GM18909 (cell line): ENCODE measurements around the gene ATP5IF1.

Source experiments
- ATAC-seq: cut with Tn5 transposase; IDR thresholded peaks from one replicate; pipeline ENCODE4 v1.9.1; 2021; ENCODE audit warnings: mild to moderate bottlenecking; ENCODE audit not compliant: unreplicated experiment, poor library complexity

The ATP5IF1 gene

DNA sequence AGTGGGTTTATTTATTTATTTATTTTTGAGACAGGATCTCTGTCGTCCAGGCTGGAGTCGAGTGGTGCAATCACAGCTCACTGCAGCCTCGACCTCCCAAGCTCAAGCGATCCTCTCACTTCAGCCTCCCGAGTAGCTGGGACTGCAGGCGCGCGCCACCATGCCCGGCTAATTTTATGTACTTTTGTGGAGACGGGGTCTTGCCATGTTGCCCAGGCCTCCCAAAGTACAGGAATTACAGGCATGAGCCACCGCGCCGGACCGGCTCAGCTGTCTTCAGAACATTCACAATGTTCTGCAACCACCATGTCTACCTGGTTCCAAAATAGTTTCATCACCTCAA, 2.7 kb upstream of the ATP5IF1 start:
- no peak for ATAC-seq

DNA sequence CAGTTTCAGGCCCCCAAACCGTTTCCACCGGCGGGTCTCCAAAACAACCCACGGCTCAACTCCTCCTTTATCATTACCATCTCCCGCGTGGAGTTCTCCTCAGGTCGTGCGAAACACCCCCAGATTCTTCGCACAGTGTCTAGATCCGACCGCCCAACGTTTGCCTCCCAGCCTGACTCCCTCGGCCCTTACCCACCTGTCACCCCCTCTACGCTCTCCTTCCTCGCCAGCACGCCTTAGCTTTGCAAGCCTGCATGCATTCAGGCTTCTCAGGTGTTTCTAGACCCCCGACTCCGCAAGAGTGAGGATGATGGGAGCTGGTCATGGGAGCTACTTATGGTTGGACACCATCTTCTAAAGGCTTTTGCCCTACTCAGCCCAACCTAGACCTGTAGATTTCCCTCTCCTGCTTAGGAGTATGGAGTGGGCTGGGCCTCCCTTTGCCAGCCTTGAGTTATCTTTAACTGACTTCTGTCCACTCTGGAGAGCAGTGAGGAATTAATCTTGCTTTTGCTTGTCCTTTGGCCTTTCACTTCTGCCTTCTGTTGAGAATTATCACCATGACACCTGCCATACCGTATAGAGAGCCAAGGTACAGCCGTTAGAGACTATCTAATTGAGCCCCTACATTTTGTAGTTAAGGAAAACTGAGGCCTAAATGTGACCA, 865 bp downstream of the ATP5IF1 start:
- ATAC-seq: no peak

DNA sequence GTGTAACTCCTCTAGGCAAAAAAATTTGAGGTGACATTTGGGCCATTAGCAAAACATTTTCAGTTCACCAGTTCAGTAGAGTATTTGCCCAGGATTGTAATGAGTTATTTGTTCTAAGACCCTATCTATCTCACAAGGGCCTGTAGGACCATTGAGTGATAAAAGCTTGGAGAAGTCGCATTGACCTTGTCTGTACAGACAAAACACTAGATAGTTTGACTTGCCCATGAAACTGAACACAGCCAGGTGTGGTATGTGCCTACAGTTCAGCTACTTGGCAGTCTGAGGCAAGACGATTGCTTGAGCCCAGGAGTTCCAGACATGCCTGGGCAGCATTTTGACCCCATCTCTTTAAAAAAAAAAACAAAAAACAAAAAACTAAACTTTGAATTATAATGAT, 3.1 kb downstream of the ATP5IF1 start:
- no peak for ATAC-seq

DNA sequence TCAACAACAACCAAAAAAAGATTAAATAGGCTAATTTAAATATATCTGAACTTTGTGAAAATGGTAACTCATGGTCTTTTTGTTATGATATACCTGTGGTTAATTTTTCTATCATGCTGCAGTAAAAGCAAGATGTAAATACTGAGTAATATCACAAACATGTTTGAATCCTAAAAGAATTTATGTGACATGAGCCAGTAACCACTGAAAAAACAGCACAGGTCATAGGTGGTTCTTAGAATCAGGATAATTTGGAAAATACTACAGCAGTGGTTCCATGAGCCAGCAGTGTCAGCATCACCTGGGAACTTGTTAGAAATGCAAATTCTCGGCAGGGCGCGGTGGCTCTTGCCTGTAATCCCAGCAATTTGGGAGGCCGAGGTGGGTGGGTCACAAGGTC, 4.1 kb downstream of the ATP5IF1 start:
- no peak for ATAC-seq

DNA sequence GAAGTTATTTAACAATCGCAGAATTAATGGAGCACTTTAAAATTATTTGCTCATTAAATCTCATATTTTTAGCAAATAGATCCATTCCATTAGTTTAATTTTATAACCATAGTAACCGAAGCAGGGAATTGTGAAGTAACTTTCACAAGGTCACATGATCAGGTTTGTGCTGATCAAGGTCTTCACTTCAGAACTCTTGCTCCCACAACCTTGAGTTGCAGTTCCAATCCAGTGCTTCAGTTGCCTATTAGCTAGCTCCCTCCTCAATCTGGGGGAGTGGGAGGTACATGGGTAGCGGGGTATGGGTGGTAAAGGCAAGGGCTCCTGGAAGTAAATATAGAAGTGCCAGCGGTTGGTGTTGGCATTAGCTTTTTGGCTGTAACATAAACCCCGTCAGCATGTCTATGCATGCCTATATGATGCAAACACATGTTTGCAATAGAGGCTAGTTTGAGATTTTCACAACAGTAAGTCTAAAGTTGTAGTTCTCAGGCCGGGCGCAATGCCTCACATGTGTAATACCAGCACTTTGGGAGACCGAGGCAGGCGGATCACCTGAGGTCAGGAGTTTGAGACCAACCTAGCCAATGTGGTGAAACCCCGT, 5.8 kb downstream of the ATP5IF1 start:
- ATAC-seq: no peak

DNA sequence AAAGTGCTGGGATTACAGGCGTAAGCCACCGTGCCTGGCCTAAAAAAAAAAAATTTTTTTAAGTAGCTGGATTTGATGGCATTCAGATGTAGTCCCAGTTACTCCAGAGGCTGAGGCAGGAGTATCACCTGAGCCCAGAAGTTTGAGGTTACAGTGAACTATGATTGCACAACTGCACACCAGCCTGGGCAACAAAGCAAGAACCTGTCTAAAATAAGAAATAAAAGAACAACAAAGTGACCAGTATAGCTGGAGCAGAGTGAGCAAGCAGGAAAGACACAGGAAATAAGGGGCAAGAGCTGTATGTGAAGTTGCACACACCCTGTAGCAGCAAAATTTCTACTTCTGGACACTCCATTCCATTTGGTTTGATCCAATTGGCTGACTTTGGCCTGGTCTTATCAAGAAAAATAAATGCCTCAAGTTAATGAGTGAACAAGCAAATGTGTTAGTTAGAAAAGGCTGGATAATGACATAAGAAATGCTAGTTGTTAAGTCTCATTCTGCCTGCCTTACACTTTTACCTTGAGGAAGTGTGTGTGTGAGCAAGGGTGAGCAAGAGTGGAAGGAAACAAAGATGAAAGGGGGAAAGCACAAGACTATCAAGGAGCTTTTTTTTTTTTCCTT, 7.9 kb downstream of the ATP5IF1 start:
- no peak for ATAC-seq

DNA sequence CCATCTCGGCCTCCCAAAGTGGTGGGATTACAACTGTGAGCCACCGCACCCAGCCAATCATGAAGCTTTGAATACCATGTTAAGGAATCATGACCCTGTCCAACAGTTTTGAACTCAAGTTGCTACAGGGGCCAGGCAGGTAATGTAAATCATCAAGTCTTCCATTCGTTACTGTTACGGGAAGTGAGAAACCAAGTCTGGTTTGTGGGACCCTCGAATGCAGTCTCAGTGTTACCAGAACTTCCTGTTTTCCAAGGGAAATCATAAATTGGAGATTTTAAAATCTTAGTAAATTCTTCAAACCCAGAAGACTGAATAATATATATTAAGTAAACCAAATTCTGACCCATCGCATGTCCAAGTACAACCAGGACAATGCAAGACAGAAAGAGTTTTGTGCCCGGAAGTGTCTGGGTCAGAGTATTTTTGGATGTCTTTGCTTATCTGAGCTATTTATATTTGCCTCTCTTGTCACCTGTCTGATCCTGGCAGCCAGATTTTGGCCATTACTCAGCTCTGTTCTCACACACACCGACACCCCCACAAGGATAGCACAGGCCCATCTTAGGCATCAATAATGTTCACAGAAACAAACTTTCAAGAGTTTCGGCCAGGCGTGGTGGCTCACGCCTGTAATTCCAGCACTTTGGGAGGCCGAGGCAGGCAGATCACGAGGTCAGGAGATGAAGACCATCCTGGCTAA, 8.8 kb downstream of the ATP5IF1 start:
- ATAC-seq: no peak

DNA sequence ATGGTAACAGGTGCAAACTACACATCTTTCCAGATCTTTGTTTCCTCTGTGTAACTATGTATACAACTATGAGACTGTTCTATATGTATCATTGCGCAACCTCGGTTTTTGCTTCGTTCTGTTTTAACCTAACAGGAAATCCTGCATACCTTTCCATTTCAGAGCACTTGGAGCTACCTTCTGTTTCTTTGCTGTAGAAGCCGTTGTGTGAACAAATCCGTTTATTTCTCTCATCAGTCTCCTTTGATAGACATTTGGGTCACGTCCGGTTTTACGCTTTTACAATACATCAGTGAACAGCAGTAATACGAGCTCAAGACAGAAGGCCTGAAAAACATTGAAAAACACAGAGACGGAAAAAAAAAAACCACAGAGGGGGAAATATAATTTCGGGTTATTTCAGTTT, 10.5 kb downstream of the ATP5IF1 start:
- no peak for ATAC-seq

DNA sequence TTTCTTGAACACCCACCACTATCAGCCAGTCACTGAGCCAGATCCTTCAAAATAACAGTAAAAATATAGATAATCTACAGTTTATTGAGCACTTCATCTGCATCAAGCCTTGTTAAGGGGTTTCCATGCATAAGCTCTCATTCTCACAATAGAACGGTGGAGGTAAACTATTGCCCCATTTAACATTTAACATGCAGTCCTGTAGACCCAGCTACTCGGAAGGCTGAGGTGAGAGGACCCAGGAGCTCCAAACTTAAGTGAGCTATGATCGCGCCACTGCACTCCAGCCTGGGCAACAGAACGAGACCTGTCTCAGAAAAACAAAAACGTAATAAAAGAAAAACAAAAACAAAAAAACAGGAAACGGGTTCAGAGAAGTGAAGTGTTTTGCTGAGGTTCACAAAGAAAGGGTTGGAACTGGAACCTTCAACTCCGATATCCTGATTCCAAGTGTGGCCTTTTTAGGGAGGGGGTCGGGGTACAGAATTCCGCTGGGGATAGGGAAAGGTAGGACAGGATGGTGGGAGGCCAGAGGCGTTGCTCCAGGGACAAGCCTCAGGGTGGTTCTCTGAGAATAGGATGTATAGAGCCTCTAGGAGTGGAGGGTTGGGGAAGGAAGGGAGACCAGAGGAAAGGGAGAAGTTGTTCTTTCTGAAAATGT, 11.8 kb downstream of the ATP5IF1 start:
- no peak for ATAC-seq

DNA sequence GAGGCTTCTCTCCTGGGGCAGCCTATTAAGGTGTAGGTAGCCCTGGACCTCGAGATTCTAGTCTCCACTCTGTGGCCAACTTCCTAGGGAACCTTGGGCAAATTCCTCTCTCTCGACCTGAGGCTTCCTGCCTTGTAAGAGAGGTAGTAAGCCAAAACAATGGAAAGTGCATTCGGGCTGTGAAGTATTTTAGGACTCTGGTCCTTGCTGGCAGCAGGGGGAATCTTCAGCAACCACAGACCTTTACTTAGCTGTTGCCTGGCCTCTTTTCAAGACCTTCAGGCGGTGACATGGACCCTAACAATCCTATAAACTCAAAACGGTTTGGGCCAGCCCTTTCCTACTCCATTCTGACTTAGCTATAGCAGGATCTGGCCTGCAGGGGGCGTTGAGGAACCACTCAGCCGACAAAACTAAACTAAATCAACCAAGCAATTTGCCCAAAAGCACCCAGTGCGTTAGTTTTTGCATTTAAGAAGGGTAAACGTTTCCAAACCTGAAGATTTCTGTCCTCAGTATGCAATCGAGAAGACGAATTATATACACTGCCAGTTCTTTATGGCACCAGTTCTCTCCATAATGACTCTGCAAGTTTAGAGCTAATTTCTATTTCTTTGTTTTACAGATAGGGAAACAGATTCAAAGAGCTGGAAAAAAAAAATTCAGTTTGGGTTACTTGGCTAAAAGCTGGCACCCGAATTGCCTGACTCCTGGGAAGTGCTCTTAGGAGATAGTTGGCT, 12.5 kb downstream of the ATP5IF1 start:
- no peak for ATAC-seq

DNA sequence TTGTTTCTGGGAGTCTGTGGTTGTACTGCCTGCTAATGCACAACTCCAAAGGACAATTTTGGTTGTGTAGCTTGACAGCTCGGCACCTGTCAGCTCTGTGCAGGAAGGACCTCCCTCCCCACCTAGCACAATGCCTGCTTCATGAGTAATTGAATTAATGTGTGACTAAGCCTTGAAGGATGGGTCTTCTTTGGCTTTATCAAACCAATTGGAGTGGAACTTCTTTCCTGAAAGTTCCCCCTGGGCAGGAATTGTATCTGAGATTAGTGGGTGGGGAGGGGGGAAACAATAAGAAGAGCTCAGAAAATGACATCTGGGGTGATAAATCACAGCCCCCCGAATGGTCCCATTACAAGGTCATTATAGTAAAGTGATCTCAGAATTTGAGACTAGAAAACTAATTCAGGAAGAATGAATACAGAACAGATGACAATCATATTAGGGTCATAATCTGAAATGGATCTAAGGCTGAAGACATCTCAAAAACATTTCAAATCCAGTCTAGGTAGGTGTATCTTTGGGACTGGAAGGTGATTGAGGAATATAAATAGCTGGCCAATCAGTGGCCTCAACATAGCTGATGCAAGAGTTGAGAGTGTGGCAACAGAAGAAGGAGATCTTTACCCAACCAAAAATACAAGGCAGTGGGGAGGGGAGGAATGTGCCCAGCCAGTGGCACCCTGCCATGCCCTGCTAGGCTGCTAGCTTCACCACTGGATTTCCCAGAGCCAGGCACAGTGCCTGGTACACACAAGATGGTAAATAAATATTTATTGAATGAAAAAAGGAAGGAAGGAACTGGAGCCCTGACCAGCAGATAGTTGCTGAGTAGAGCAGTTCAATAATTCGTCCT, 13.3 kb downstream of the ATP5IF1 start:
- no peak for ATAC-seq

DNA sequence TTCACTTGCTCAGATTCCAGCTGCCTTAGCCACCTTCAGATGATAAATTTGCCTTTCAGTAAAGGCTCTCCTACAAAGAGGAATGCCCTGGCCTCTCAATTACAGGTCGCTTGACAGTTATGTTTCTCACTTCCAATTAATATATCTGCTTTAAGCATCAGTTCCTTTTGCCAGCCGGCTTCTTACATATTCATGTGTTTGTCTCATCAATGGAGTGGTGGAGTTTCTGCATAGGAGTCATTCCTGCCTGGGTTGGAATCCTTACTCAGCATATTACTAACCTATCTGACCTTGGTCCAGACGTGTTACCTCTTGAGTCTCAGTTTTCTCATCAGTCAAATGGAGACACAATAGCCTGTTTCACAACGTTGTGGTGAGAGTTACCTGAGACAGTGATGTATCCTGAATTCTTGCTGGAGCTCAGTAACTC, 14.0 kb downstream of the ATP5IF1 start:
- ATAC-seq: no peak

DNA sequence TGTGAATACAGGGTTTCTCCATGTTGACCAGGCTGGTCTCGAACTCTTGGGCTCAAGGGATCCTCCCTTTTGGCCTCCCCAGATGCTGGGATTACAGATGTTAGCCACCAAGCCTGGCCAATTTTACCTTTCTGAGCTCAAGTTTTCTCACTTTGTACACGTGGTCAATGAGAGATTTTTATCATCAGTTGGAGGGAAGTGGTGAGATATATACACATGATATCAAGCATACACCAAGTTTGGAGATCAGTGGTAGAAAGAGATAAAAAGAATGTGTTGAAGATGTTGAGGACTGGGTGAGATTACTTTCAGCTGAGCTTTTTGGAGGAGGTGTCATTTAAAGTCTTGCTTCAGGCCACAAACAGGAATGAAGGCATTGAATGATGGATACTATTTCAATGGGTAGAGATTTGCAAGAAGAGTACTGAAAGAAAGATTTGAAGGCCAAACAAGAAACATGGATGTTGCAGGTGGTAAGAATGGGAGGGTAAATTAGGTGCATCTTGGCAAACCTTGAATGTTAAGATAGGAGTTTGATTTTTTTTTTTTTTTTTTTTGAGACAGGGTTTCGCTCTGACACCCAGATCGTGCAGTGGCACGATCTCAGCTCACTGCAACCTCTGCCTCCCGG, 20.4 kb downstream of the ATP5IF1 start:
- ATAC-seq: no peak

DNA sequence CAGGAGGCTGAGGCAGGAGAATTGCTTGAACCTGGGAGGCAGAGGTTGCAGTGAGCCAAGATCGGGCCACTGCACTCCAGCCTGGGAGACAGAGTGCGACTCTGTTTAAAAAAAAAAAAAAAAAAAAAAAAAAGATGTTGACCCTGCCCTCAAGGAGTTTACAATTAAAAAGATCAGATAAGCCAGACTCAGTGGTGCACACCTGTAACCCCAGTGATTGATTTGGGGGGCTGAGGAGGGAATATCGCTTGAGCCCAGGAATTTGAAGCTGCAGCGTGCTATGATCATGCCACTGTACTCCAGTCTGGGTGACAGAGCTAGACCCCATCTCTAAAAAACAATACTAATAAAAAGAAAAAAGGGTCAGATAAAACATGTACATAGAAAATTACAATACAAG, 21.8 kb downstream of the ATP5IF1 start:
- ATAC-seq: no peak

DNA sequence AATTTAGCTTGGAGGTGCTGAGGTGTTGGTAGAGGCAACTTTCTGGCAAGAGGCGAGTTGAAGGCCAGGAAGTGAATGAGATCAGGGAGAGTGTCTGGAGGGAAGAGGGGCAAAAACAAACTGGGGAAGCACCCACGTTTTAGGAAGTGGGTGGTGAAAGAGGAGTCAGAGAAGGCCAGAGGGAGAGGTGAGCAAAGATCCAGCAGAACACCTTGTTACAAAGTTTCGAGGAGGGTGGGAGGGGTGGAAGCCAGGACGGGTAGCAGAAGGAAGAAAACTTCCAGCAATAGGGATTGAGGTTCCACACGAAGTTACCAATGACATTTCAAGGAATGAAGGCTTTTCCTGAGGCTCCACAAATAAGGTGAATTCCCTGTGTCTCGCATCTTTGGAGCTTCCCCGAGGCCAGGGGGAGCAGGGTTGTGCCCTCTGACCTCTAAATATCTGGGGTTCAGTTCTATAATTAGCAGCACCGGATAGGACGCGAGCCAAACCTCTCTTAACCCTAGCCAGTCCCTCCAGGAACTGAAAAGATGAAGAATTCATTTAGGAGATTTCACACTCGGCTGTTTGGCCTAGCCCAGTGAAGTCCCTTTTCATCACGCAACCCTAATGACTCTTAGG, 22.8 kb downstream of the ATP5IF1 start:
- no peak for ATAC-seq

DNA sequence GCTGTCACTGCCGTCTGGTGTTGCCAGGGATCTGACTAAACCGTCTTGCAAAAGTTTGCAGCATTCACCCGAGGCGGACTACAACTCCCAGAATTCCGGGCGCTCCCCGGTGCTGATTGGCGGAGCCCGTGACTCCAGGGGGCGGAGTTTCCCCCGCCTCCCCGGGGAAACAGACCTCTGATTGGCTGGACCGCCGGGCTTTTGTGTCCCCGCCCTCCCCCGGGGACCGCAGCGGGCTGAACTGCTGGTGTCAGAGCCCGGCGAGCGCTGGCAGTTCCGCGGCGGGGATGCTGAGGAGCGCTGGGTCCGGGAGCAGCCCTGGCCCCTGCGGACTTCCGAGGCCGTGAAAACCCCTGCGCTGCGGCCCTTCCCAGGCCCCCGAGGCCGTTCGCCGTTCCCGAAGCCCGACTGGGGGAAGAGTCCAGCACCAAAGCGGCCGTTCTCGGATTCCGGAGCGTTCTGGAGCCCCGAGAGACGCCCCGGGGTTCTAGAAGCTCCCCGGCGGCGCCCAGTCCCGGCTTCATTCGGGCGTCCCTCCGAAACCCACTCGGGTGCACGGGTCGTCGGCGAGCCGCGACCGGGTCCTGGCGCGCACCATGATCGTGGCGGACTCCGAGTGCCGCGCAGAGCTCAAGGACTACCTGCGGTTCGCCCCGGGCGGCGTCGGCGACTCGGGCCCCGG, 23.5 kb downstream of the ATP5IF1 start, which contains the start of gene SESN2:
Gene SESN2, plus strand, starts transcription at position 267 of the 682 bp plus-strand sequence. Its CDS starts 330 bp downstream, at position 597.
- ATAC-seq: peak; percentile 96

DNA sequence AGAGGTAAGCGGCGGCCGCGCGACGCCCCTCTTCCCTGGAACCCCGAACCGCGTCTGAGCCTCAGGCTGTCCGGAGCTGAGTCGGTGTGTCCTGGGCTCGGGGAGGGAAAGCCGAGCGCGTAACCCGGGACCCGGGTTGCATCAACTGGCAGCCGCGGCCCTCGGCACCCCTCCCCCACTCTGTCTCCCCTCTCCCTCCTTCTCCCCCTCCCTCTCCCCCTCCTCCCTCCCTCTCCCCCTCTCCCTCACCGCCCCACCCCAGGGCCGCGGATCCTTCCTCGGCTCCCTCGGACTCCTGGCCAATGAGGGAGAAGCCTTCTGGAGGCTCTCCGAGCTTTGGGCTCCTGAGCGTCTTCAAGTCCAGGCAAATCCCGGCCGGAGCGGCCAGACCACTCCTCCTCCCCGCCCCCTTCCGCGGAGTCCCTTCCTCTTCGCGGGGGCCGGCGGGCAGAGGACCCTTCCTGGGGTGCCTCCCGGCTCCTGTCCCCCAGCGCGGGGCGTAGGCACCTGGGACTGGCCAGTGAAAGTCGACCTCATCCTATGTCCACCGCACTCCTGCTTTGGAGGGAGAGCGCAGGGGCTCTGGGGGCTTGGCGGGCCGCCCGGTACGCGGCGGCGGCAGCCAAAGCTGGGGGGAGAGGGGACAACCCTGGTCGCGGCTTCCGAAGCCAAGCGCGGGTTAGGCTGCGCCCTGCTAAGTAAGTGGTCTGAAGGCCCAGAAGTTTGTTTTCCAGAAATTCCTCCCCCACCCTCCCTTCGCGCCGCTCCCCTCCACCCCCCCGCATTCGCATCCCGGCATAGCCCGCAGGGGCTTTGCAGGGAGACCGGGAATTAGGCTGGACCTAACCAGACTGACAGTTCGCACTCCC, 24.2 kb downstream of the ATP5IF1 start:
- ATAC-seq: no peak
